Naive B cell (primary cell): ENCODE data around the gene DLL1. TPM values are rescaled to one million over a fixed set of nuclear protein-coding genes. Genes with fewer than 3 reads are reported as not detected.

Experiments used
- ATAC-seq, 2 donors: fragments of 150-1000 bp; cut with Tn5 transposase; 2 replicates each; pipeline ENCODE4 v1.10.0; 2021; ENCODE audit warnings: low read depth in 2 of 2, mild to moderate bottlenecking in 2 of 2, moderate library complexity in 2 of 2
- DNase-seq: peaks from one replicate; pipeline ENCODE4 v3.0.0; 2022
- H3K27ac Mint-ChIP-seq, 6 donors: one replicate each; pipeline ENCODE4 v1.8.0; 2020 to 2022; ENCODE audit warnings: mild to moderate bottlenecking in 6 of 6, mixed read lengths in 6 of 6, moderate library complexity in 5 of 6, inconsistent platforms in 2 of 6
- H3K27me3 Mint-ChIP-seq, 3 donors: one replicate each; pipeline ENCODE4 v1.8.0; 2021 to 2022; ENCODE audit warnings: mixed read lengths in 3 of 3, mild to moderate bottlenecking in 1 of 3
- H3K36me3 Mint-ChIP-seq, 2 donors: one replicate each; pipeline ENCODE4 v1.8.0; 2020 to 2022; ENCODE audit warnings: mixed read lengths in 2 of 2, inconsistent platforms in 1 of 2, mild to moderate bottlenecking in 1 of 2
- H3K4me1 Mint-ChIP-seq, 3 donors: one replicate each; pipeline ENCODE4 v1.8.0; 2020 to 2022; ENCODE audit warnings: mixed read lengths in 3 of 3, inconsistent platforms in 1 of 3, mild to moderate bottlenecking in 1 of 3, moderate library complexity in 1 of 3
- H3K4me3 Mint-ChIP-seq, 8 donors: one replicate each; pipeline ENCODE4 v1.8.0; 2020 to 2022; ENCODE audit warnings: mild to moderate bottlenecking in 8 of 8, mixed read lengths in 8 of 8, moderate library complexity in 8 of 8, inconsistent platforms in 2 of 8
- H3K9me3 Mint-ChIP-seq, 7 donors: one replicate each; pipeline ENCODE4 v1.8.0; 2020 to 2022; ENCODE audit warnings: mixed read lengths in 7 of 7, mild to moderate bottlenecking in 5 of 7, inconsistent platforms in 2 of 7, moderate library complexity in 1 of 7
- polyA plus RNA-seq, 6 donors: library from polyadenylated mRNA; unstranded; fragments of 300-500 nt; fragmentation: Illumina TruSeq; gene quantifications; one replicate each; pipeline ENCODE4 v1.2.3, GENCODE V29; 2021; ENCODE audit warnings: low read depth in 6 of 6

The DLL1 gene
- polyA plus RNA-seq, 6 donors from 2014 or later: 0.19 to 1.4 (median 0.98) TPM; not detected in 2

- no peak for ATAC-seq
- Mint-ChIP-seq H3K4me3 (peak overlapping the region in 5 of 8 donors; percentile 20 to 72 (median 28)), H3K9me3 (peaks cover 0 to 2% (median 0%) of the 10 kb centered on the region in 7 donors), H3K4me1 (peaks cover 19 to 40% (median 24%) of the 10 kb centered on the region in 3 donors), H3K27me3 (peaks cover 0 to 12% (median 6%) of the 10 kb centered on the region in 3 donors), H3K36me3 (no peaks in the 10 kb centered on the region), H3K27ac (peak overlapping the region in 2 of 6 donors; percentile 29 to 71)
- no peak for DNase-seq
Observed at GRCh38 chr6:170277893-170278742, 12.8 kb downstream of the DLL1 start.

- ATAC-seq: no peak
- Mint-ChIP-seq H3K9me3 (peaks cover 0 to 2% (median 0%) of the 10 kb centered on the region in 7 donors), H3K36me3 (no peaks in the 10 kb centered on the region), H3K27me3 (peaks cover 0 to 9% (median 6%) of the 10 kb centered on the region in 3 donors), H3K4me1 (peaks cover 30 to 50% (median 38%) of the 10 kb centered on the region in 3 donors), H3K4me3 (no peak overlapping the region), H3K27ac (no peak overlapping the region)
- no peak for DNase-seq
Observed at GRCh38 chr6:170276369-170277057, 14.4 kb downstream of the DLL1 start.

- H3K4me1 Mint-ChIP-seq: peaks cover 33 to 44% (median 43%) of the 10 kb centered on the region in 3 donors
- DNase-seq (no peak), ATAC-seq (no peak)
- H3K9me3 Mint-ChIP-seq: peaks cover 0 to 1% (median 0%) of the 10 kb centered on the region in 7 donors
- no peak overlapping the region for H3K27ac Mint-ChIP-seq
- peak overlapping the region in 1 of 8 donors; percentile 68 for H3K4me3 Mint-ChIP-seq
- H3K36me3 Mint-ChIP-seq: no peaks in the 10 kb centered on the region
- peaks cover 0 to 4% (median 2%) of the 10 kb centered on the region in 3 donors for H3K27me3 Mint-ChIP-seq
Observed at GRCh38 chr6:170274713-170275560, 15.9 kb downstream of the DLL1 start.

GRCh38 chr6:170273681-170274080 lies 17.2 kb downstream of the DLL1 start:
- peak overlapping the region in 1 of 6 donors; percentile 73 for H3K27ac Mint-ChIP-seq
- H3K9me3 Mint-ChIP-seq: no peaks in the 10 kb centered on the region
- H3K4me1 Mint-ChIP-seq: peaks cover 21 to 32% (median 32%) of the 10 kb centered on the region in 3 donors

GRCh38 chr6:170273191-170273590 lies 17.7 kb downstream of the DLL1 start:
- no peaks in the 10 kb centered on the region for H3K9me3 Mint-ChIP-seq
- H3K27ac Mint-ChIP-seq: peak overlapping the region in 1 of 6 donors; percentile 73
- no peaks in the 10 kb centered on the region for H3K36me3 Mint-ChIP-seq
- H3K4me1 Mint-ChIP-seq: peaks cover 20 to 27% (median 27%) of the 10 kb centered on the region in 3 donors
- DNase-seq (no peak), ATAC-seq (no peak)
- peaks cover 0 to 2% (median 0%) of the 10 kb centered on the region in 3 donors for H3K27me3 Mint-ChIP-seq
- peak overlapping the region; percentile 70 to 92 (median 86) for H3K4me3 Mint-ChIP-seq

More at GRCh38 chr6:170273681-170274080, 17.2 kb downstream of the DLL1 start:
- no peaks in the 10 kb centered on the region for H3K27me3 Mint-ChIP-seq
- H3K4me3 Mint-ChIP-seq: peak overlapping the region in 7 of 8 donors; percentile 26 to 92 (median 59)
- H3K36me3 Mint-ChIP-seq: no peaks in the 10 kb centered on the region
- DNase-seq: no peak
- ATAC-seq: no peak

- peaks cover 0 to 8% (median 0%) of the 10 kb centered on the region in 3 donors for H3K27me3 Mint-ChIP-seq
- ATAC-seq (no peak), DNase-seq (no peak)
- H3K36me3 Mint-ChIP-seq: no peaks in the 10 kb centered on the region
- H3K4me3 Mint-ChIP-seq: peak overlapping the region; percentile 82 to 94 (median 91)
- no peaks in the 10 kb centered on the region for H3K9me3 Mint-ChIP-seq
- H3K4me1 Mint-ChIP-seq: peaks cover 18 to 25% (median 22%) of the 10 kb centered on the region in 3 donors
- peak overlapping the region; percentile 87 to 97 (median 91) for H3K27ac Mint-ChIP-seq
Observed at GRCh38 chr6:170272341-170273065, 18.4 kb downstream of the DLL1 start.

- Mint-ChIP-seq H3K27ac (peak overlapping the region; percentile 87 to 97 (median 91)), H3K36me3 (no peaks in the 10 kb centered on the region), H3K27me3 (peaks cover 0 to 8% (median 0%) of the 10 kb centered on the region in 3 donors), H3K4me3 (peak overlapping the region; percentile 82 to 94 (median 91)), H3K4me1 (peaks cover 18 to 25% (median 22%) of the 10 kb centered on the region in 3 donors), H3K9me3 (no peaks in the 10 kb centered on the region)
- DNase-seq (peak; percentile 75), ATAC-seq (peak; percentile 86 to 89)
Observed at GRCh38 chr6:170271771-170272314, 19.0 kb downstream of the DLL1 start.

- Mint-ChIP-seq H3K4me3 (peak overlapping the region; percentile 82 to 94 (median 91)), H3K27ac (peak overlapping the region in 4 of 6 donors; percentile 49 to 97 (median 90))
- no peak for ATAC-seq
Observed at GRCh38 chr6:170270984-170271593, 19.8 kb downstream of the DLL1 start.

GRCh38 chr6:170269846-170270541 lies 20.9 kb downstream of the DLL1 start:
- Mint-ChIP-seq H3K36me3 (no peaks in the 10 kb centered on the region), H3K27ac (peak overlapping the region in 2 of 6 donors; percentile 56 to 58), H3K27me3 (peaks cover 0 to 21% (median 0%) of the 10 kb centered on the region in 3 donors), H3K4me1 (peaks cover 15 to 25% (median 22%) of the 10 kb centered on the region in 3 donors), H3K9me3 (no peaks in the 10 kb centered on the region), H3K4me3 (peak overlapping the region in 2 of 8 donors; percentile 34 to 70)
- ATAC-seq (no peak), DNase-seq (no peak)

More at GRCh38 chr6:170270984-170271593, 19.8 kb downstream of the DLL1 start:
- Mint-ChIP-seq H3K27me3 (peaks cover 0 to 12% (median 0%) of the 10 kb centered on the region in 3 donors), H3K9me3 (no peaks in the 10 kb centered on the region), H3K4me1 (peaks cover 18 to 25% (median 22%) of the 10 kb centered on the region in 3 donors), H3K36me3 (no peaks in the 10 kb centered on the region)
- no peak for DNase-seq

GRCh38 chr6:170269151-170269845 lies 21.6 kb downstream of the DLL1 start:
- Mint-ChIP-seq H3K27me3 (peaks cover 0 to 23% (median 0%) of the 10 kb centered on the region in 3 donors), H3K4me3 (peak overlapping the region in 3 of 8 donors; percentile 12 to 21 (median 16)), H3K27ac (peak overlapping the region in 2 of 6 donors; percentile 32 to 56), H3K4me1 (peaks cover 15 to 25% (median 22%) of the 10 kb centered on the region in 3 donors), H3K36me3 (no peaks in the 10 kb centered on the region), H3K9me3 (no peaks in the 10 kb centered on the region)
- DNase-seq (no peak), ATAC-seq (no peak)
